ENCODE data around the gene KMT5C.

The KMT5C gene

DNA sequence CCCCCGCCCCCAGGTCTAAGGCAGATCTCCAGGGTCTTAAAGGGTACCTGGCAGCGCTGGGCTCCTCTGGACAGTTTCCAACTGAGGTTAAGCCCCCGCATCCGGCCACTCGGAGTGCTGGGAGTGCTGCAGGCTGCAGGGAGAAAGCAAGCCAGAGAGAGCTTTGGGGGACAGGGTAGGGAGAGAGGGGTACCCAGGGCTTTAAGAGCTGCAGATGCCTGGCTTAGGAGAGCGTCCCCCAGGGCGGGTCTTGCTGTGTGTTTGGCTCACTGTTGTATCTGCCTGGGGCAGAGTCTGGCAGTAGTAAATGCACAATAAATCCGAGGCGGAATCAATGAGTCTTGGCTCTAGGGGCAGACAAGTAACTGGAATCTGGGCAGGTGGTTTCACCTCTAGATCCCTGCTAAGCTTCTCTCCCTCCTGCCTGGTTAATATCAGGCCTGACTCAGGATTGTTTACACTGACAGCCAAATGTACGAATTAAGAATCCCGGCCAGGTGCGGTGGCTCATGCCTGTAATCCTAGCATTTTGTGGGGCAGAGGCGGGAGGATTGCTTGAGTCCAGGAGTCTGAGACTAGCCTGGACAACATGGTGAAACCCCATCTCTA, 15.6 kb downstream of the KMT5C start:
- TF ChIP-seq, protein P1, sequence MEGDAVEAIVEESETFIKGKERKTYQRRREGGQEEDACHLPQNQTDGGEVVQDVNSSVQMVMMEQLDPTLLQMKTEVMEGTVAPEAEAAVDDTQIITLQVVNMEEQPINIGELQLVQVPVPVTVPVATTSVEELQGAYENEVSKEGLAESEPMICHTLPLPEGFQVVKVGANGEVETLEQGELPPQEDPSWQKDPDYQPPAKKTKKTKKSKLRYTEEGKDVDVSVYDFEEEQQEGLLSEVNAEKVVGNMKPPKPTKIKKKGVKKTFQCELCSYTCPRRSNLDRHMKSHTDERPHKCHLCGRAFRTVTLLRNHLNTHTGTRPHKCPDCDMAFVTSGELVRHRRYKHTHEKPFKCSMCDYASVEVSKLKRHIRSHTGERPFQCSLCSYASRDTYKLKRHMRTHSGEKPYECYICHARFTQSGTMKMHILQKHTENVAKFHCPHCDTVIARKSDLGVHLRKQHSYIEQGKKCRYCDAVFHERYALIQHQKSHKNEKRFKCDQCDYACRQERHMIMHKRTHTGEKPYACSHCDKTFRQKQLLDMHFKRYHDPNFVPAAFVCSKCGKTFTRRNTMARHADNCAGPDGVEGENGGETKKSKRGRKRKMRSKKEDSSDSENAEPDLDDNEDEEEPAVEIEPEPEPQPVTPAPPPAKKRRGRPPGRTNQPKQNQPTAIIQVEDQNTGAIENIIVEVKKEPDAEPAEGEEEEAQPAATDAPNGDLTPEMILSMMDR (conservative IDR thresholded peaks at IDR 0.05; ENCODE audit: low read depth, low read length): no peak
- DNase-seq (ENCODE audit: low read depth): no peak

DNA sequence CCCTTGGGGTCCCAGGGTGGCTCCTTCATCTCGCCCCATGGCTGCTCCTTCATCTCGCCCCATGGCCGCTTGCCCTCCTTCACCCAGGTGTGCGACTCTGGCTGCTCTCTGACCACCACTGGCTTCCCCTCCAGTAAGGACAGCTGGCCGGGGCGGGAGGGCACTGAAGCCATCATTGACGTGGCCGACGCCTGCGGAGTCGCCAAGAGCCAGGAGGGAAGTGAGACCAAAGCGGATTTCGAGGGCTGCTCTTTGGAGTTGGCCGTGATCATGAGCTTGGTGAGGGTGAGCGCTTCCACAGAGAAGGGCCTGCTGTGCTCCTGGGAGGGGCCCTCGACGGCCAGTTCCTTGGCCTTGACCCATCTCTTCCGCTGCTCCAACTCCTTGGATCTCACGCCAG, 18.8 kb downstream of the KMT5C start:
- TF ChIP-seq, protein P1 (conservative IDR thresholded peaks at IDR 0.05; ENCODE audit: low read depth, low read length): no peak
- H3K4me3 ChIP-seq (ENCODE audit: low read length): no peak overlapping the region
- DNase-seq (ENCODE audit: low read depth): no peak

More for the DNA sequence above, 15.6 kb downstream of the KMT5C start:
- H3K4me3 ChIP-seq (ENCODE audit: low read length): no peak overlapping the region

DNA sequence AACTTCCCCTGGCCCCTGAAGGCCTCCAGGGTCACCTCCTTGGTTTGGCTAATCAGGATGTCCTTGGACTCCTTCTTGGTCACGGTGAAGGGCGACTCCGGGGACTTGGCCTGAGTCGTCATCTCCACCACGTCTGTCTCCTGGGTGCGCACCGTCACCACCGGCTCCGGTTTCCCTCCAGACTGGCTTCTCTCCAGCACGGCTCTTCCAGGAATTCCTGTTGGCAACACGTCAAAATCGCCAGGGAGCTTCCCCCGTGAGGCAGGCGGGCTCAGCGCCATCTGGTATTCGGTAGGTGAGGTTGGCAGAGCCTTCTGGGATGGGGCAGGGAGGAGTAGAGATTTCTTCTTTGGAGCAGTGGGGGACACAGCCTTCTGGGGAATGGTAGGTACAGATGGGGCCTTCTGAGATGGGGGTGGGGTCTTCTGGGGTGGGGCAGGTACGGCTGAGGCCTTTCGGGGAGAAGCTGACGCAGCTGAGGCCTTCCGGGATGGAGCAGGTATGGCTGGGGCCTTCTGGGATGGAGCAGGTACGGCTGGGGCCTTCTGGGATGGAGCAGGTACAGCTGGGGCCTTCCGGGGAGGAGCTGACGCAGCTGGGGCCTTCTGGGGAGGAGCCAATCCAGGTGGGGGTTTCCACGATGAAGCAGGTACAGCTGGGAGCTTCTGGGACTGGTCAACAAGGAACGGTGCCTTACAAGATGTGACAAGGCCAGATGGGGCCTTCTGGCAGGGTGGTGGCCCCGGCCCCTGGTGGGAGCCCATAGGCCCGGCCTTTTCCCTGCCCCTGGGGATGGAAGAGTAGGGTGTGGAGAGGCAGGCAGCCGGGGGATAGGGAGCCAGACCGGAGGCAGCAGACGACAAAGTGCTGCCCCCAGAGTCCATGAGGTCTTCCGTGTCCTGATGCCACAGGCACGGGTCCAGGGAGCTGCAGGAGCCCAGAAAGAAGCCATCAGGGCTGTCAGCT, 19.6 kb downstream of the KMT5C start:
- DNase-seq (ENCODE audit: low read depth): no peak
- TF ChIP-seq, protein P1 (conservative IDR thresholded peaks at IDR 0.05; ENCODE audit: low read depth, low read length): no peak
- H3K4me3 ChIP-seq (ENCODE audit: low read length): no peak overlapping the region

DNA sequence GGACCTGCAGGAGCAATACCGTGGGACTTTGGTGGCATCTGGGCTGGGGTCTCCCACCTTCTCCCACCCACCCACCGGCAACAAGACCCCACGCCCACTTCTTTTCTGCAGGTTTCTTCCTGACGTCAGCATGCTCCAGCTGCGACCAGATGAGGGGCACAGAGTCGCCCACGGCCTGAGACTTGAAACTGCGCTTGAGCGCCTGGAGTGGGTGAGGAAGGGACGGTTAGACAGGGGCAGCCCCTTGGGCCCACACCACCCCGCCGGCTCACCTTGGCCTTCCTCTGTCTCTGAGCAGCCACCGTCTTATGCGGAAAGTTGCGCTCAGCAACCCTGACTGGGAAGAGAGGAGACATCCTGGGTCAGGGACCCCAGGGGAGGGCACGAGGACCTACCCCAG, 21.2 kb downstream of the KMT5C start:
- TF ChIP-seq, protein P1 (conservative IDR thresholded peaks at IDR 0.05; ENCODE audit: low read depth, low read length): no peak
- H3K4me3 ChIP-seq (ENCODE audit: low read length): no peak overlapping the region

DNA sequence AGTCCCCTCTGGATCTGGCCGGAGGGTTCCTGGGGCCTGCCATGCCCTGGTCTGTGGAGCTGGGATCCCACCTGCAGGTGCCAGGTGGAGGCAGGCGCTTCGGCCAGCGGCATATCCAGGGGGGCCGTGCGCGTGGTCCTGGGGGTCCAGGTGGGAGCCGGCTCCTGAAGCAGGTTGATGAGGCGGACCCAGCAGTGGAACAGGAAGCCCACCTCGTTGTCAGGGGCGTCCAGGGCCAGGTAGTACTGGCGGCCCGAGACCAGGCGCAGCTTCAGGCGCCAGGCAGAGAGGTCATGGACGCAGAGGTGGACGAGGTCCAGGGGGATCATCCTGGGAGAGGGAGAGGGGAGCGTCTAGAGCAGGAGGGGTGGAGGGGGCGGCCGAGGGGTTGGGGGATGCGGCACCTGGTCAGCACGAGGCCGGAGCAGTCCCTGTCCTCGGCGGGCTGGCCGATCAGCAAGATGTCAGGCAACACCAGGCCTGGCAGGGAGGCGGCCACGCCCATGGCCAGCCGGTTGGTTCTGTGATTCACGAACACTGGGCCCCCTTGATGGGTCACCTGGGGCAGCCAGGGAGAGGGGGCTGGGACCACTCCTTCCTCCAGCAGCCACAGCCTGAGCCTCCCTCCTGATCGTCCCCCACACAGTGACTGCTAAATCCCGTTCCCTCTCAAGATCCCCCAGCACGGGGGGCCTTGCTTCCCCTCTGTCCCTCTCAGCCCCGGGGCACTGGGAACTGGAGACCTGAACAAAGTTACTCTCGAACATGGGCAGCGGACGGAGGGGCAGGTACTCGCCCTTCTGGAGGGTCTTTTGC, 22.7 kb downstream of the KMT5C start:
- no peak for DNase-seq (ENCODE audit: low read depth)
- TF ChIP-seq, protein P1 (conservative IDR thresholded peaks at IDR 0.05; ENCODE audit: low read depth, low read length): no peak
- H3K4me3 ChIP-seq (ENCODE audit: low read length): no peak overlapping the region

More for the DNA sequence above, 21.2 kb downstream of the KMT5C start:
- no peak for DNase-seq (ENCODE audit: low read depth)

DNA sequence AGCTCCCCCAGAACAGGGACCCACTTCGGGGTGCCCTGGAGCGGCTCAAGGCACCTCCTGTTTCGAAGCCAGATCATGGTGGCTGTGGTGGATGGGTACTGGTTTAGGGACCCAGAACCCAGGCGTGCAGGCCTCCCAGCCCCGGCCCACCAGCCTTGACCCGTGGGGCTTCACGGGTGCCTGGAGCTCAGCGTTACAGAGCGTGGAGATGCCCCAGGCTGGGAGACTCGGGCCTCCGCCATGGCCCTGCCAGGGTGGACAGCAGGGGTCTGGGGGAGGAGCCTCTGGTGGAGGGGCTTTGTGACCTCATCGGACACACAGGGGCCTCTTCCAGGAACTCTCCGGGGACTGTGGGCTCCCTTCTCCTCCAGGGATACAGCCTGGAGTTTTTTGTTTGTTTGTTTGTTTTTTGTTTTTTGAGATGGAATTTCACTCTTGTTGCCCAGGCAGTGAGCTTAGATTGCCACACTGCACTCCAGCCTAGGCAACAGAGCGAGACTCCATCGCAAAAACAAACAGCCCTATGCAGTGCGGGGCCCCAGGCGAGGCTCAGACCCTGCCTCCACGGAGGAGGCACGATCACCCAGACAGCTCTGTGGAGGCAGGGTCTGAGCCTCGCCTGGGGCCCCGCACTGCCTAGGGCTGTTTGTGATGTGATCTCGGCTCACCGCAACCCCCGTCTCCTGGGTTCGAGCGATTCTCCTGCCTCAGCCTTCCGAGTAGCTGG, 23.5 kb downstream of the KMT5C start, which contains the start of gene GARIN5B:
TSS of gene GARIN5B (minus strand) at position 271 of the 727 bp plus-strand sequence. CDS start at position 77, 194 bp downstream.
- no peak for DNase-seq (ENCODE audit: low read depth)
- no peak within 1 kb of the TSS for H3K4me3 ChIP-seq (ENCODE audit: low read length)
- TF ChIP-seq, protein P1 (conservative IDR thresholded peaks at IDR 0.05; ENCODE audit: low read depth, low read length): no peak
